Stimulated activated CD4-positive, alpha-beta T cell treated with anti-CD3 and anti-CD28 coated beads, TNF-alpha, amount 100 ng/mL, for 24 hours (primary cell): ENCODE data around the gene AMOTL2.

Experiments
- DNase-seq, 3 experiments: peaks; one replicate each; pipeline ENCODE4 v3.0.0-alpha.2; 2020; ENCODE audit warnings: low read depth in 3 of 3

AMOTL2 gene

DNA sequence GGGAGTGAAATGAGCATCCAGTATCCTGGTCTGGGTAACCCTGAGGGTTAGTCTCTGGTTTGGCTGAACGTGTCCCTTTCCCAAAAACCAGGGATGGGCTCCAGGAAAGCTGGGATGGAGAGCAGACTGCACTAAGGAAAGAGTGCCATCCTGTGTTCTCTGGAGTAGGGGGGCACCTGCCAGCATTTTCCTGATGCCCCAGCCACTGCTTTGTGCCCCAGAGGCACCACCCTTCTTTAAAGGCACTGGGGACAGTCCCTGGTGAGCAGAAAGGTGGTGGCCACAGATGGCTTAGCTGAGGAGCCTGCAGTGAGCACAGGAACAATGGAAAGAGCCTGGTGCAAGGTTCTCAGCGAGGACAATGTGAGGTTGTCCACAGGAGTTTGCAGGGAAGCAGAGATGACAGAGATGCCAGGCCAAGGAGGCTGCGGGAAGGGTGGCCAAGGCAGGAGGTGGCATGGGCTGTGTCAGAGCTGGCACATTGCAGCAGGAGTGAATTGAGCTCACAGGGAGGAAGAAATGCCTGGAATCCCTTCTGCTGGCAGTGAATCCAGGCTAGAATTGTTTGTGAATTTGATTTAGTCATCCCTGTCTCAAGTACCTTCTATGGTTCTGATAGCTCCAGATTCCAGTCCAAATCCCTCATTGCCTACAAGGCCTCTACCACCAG, 39.9 kb downstream of the AMOTL2 start:
- DNase-seq = no peak

- DNase-seq = no peak
Observed at GRCh38 chr3:134333522-134334181, 40.6 kb downstream of the AMOTL2 start.

- DNase-seq = no peak
Observed at GRCh38 chr3:134332344-134332743, 41.9 kb downstream of the AMOTL2 start.

GRCh38 chr3:134331811-134332199, 42.4 kb downstream of the AMOTL2 start:
- no peak for DNase-seq

DNA sequence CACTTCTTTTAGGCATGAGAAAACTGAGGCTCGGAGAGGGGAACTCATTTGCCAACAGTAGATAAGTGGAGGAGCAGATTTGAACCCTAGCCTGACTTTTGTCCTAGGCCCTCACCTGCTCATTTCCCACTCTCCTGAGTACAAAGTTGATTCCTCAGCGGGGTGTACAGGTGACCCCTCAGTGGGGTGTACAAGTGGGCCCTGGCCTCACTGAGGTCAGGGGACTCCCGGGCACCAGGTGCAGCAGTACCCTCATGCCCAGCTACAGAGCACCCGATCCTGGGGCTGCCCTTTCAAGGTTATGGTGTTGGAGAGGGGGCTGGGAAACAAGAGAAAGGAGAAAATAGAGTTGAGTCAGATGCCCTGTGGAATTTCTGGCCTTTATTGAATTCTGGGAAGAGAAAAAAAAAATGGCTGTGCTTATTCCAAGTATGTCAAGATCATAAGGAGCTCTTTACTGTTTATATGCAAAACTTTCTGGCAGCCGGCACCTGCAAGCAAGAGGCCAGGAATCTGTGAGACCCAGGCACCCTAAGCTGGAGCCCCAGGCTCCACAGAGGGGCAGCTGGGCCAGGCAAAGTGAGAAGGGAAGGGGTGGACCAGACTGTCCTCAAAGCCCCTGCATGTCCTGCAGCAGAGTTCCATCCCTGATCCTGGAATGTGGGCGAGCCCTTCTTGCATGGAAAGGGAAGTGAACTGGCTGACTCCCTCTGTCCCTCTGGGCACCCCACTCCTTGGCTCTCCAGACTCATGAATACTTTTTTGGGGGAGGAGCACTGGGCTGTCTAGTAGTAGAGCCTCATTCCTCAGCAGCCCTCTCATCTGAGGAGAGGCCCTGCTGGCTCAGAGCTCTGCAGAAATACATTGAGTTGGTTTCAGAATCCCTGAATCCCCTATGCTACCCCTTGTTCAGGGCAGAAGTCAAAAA, 43.1 kb downstream of the AMOTL2 start:
- no peak for DNase-seq

GRCh38 chr3:134328846-134329245, 45.4 kb downstream of the AMOTL2 start:
- DNase-seq = no peak

DNA sequence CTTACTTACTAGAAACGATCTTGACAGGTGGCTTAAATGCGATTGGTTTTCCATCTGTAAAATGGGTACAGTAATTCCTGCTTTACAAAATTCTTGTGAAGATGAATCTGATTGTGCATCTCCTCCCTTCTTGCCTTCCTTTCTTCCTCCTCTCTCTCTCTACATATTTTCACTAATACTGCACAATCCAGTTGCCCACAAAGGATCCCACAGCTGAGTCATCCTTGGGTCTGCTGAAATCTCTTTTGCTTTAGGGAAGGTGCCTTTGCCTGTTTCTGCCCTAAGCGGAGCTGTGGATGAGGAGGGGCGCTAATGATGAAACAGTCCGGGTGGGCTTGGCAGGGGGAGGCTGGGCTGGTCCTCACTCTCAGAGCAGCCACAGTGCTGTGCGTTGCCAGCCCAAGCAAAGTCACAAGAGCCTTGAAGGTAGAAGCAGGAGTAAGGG, 46.1 kb downstream of the AMOTL2 start:
- no peak for DNase-seq

- no peak for DNase-seq
Observed at GRCh38 chr3:134327594-134327975, 46.7 kb downstream of the AMOTL2 start.

DNA sequence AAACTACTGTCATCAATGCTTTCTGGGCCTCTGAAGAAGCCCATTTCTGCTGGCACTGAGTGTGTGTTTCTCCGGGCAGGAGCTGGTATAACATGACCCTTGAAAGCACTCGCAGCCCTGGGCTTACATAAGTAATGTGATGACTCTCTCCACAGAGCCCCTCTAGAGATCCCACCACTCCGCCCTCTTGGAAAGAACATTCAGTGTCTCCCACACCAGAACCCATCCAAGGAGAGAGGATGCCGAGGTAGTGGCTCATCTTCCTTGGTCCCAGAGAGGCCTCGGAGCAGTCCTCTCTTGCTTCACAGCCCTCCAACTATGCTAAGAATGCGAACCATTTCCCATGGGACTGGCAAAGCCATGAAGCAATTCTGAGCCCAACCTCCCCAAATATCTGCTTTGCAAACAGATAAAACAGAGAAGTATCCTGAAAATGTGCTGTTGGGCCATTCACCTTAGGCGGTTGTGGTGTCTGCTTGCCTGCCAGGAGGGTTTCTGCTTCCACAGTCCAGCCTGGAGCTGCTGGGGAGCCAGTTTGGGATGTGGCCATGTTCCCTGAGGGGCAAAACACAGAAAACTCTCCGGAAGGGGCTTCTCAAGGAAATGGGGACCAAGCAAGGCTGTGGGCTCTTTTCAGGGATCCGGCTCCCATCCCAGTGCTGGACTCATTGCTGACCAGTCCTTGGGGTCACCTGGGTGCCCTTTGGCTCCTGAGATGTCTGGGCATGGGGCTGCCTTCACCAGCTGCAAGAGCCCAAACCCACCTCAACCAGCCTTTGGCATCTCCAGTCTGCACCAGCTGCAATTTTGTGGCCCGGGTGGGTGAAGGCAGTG, 47.3 kb downstream of the AMOTL2 start:
- no peak for DNase-seq

DNA sequence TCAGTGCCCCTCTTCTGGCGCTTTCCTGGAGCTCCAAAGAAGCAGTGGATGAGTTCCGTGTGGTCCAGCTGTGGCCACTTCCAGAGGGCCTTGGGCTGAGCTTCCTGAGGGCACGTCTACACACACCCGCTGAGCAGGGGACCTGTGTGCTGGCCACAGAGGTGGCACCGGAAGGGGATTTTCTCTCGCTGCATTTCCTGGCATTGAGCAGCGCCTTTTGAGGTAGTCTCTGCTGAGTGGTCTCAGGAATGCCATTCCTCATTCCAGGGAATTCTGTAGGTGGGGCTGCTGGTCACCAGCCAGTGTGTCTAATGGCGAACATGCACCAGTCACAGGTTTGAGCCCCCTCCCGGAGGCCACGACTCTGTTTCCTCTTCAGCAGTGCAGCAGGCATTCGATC, 48.1 kb downstream of the AMOTL2 start:
- DNase-seq = no peak

- no peak for DNase-seq
Observed at GRCh38 chr3:134325706-134326105, 48.5 kb downstream of the AMOTL2 start.

- no peak for DNase-seq
Observed at GRCh38 chr3:134325061-134325705, 49.1 kb downstream of the AMOTL2 start.

DNA sequence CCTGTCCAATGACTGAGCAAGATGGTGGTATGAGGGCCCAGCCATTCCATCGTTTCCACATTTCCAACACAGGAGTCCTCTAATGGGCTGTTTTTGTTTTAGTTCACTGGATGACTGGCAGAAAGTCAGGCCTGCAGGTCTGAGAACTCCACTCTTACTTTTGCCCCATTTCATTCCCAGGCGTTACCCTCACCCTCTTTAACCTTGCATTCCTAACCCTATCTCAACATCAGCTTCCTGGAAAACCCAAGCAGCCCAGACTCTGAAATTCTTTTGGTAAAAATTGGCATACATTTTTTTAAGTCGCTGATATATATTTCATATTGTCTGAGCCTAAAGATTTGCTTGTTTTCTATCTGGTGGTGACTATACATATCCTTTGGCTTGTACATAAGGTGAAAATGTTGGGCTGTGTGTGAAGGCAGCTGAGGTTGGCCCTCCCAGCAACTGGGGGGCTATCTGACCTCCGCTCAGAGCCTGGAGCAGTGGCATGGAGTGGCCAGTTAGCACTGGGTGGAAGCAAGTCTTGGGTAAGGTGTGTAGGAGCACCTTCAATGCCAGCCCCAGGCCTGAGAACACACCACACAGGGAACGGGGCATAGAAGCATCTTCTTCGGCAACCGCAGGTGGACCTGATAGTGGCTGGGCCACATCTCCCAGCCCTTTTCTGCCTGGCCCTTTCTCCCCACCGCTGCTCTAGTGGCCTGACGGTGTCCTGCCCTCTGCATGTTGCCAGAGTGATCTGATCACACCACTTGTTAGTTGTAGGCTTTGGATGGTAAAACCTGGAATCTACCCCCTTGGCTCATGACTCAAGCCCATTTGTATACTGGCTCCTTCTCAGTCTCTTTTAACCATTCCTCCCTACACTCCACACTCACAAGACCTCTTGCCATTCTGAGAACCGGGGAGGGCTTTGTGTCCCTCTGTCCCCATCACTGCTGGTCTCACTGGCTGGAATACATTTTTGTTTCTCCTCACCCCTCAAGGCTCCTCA, 50.0 kb downstream of the AMOTL2 start:
- no peak for DNase-seq

GRCh38 chr3:134322286-134322685, 52.0 kb downstream of the AMOTL2 start:
- DNase-seq = no peak

- no peak for DNase-seq
Observed at GRCh38 chr3:134320749-134321148, 53.5 kb downstream of the AMOTL2 start.

DNA sequence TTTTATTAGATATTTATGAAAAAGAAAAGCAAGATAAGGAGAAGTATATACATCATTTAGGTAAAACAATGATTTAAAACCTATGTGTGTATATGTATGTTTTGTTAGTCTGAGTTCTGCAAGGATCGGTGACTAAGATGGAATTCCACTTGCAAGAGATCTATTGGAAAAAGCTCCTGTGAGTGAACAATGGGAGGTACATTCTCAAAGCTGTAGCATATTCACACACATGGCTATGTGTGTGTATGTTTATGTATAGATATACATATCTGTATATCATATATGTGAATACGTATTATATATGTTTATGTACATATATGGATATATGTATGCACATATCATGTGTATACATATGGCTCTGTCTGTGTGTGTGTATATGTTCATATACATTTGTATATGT, 54.3 kb downstream of the AMOTL2 start:
- no peak for DNase-seq

GRCh38 chr3:134318166-134318565, 56.1 kb downstream of the AMOTL2 start:
- no peak for DNase-seq

GRCh38 chr3:134317106-134317947, 56.9 kb downstream of the AMOTL2 start:
- DNase-seq = no peak
